Stomach (tissue), 4 donors: Measurements from ENCODE around the gene PPARA.
"Not testable (repeated sequence)": the region's sequence is repeated elsewhere in the genome, so short reads cannot be mapped to it uniquely, and the experiment has no call there.

Experiments used
- CTCF ChIP-seq, 7 experiments: fragments of 450-650 bp in 4 of 7; fragments of 200-600 bp in 3 of 7; sonication (generic) in 3 of 7; IDR thresholded peaks; one replicate each; pipeline ENCODE4 v1.5.1; 2016 to 2019; ENCODE audit warnings: antibody characterized with exemption in 7 of 7, control low read depth in 2 of 7, mild to moderate bottlenecking in 1 of 7
- POLR2A ChIP-seq, 4 donors: fragments of 450-650 bp; IDR thresholded peaks; one replicate each; pipeline ENCODE4 v1.6.1; 2016; ENCODE audit warnings: antibody characterized with exemption in 4 of 4, control low read depth in 2 of 4, mild to moderate bottlenecking in 1 of 4, moderate library complexity in 1 of 4

- not testable (repeated sequence) for TF ChIP-seq POLR2A, CTCF (IDR thresholded peaks at IDR 0.05)
Measured at GRCh38 chr22:46132193-46132829, 18.0 kb upstream of the PPARA start.
